HG03558 (cell line): Measurements from ENCODE around the gene COIL.
"Not testable (repeated sequence)": the region's sequence is repeated elsewhere in the genome, so short reads cannot be mapped to it uniquely, and the experiment has no call there.

Experiments used
- ATAC-seq: cut with Tn5 transposase; IDR thresholded peaks from one replicate; pipeline ENCODE4 v1.9.1; 2021; ENCODE audit warnings: moderate number of reproducible peaks; ENCODE audit not compliant: unreplicated experiment; ENCODE audit errors: extremely low read depth

The COIL gene

GRCh38 chr17:56978441-56979090, 17.7 kb upstream of the COIL start:
- ATAC-seq: no peak

- peak; percentile 33 for ATAC-seq
These were observed 17.0 kb upstream of the COIL start, which contains the start of gene SCPEP1 for GRCh38 chr17:56977673-56978395. TSS of gene SCPEP1 (plus strand) at chr17:56978131. CDS start at chr17:56978160, 29 bp downstream.

DNA sequence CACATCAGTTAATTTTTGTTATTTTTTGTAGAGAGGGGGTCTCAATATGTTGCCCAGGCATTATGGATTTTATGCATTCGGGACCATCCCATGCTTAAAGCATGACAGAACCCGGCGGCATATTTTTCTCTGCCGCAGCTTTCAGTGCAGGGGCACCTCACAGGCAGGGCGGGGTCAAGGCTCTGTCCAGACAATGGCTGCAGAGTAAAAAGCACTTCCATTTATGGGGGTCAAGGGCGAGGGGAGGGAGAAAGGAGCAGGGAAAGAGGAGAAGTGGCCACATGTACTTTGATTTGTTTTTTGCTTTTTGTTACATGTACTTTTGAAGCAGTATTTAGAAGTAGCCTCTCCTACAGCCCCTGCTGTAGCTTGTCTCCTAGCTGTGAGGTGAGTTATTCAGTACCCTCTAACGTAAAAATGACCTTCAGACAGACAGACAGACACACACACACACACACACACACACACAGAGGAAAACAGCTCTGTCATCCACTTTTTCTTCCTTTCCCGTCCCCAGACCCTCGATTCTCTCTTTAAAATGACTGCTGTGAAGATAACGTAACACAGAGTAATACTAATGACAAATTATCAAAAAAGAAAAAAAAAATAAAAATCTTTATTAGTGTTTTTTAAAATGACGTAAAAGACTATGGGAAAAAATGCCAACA, 16.2 kb upstream of the COIL start:
- no peak for ATAC-seq

- ATAC-seq: no peak
These were observed 14.8 kb upstream of the COIL start for GRCh38 chr17:56975656-56976055.

- ATAC-seq: no peak
These were observed 13.2 kb upstream of the COIL start for GRCh38 chr17:56974055-56974454.

- no peak for ATAC-seq
These were observed 12.7 kb upstream of the COIL start for GRCh38 chr17:56973520-56973919.

GRCh38 chr17:56972111-56972730, 11.4 kb upstream of the COIL start:
- ATAC-seq: no peak

DNA sequence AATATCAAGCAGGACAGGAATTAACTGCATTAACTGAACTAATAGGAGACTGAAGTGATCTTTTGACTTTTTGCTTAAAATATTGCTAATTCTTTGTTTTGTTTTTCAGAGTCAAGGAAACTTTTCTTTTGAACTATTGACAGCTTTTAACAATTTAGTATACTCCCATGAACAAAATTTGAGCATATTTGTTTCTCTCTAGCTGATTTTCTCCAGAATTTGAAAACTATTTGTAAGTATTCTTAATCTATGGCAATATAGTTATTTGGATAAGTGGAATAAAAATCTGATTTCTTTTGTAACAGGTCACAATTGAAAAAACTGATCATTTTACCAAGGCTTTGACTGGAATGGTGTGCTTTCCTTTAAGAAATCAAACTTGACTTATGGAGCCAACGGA, 10.1 kb upstream of the COIL start:
- ATAC-seq: no peak

DNA sequence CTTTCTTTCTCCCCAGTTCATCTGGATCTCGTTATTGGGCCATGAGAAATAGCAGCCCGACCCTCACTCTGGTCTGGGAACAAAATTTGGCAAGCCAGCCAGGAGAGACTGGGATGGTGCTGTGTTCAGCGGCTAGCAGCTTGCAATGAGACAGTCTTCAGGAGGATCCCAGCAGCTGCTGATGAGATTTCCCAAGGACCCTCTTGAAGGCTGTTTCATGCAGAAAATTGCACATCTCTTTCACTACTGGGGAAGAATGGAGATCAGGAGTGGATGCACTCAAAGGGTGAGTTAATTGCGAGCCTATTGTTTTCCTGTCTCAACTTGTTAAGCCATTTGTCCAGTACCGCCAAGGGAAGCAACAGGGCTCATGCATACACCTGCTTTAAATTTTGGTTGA, 5.5 kb upstream of the COIL start:
- no peak for ATAC-seq

DNA sequence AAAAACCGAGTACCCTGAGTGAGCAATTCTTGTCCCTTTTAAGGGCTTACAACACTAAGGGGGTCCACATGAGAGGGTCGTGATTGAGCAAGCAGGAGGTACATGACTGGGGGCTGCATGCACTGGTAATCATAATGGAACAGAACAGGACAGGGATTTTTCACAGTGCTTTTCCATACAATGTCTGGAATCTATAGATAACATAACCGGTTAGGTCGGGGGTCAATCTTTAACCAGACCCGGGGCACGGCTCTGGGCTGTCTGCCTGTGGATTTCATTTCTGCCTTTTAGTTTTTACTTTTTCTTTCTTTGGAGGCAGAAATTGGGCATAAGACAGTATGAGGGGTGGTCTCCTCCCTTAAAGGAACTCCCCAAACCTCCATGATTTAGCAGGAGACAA, 4.8 kb upstream of the COIL start:
- ATAC-seq: not testable (repeated sequence)

DNA sequence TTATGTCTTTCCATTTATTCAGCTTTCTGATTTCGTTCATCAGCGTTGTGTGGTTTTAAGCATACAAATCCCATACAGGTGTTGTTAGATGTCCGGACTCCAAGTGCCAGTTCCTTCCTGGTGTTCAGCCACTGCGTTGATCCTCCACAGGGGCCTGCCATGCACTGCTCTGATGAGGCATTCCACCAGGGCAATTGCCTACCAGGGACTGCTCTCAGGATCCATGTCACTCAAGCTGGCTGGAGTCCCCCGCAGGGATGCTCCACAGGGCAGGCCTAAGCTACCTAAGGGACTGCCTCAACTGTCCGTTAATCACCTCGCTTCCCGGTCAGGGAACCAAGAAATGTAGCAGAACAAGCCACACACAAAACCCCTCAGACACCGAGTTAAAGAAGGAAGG, 4.4 kb upstream of the COIL start:
- ATAC-seq: not testable (repeated sequence)

GRCh38 chr17:56956992-56957391, 3.9 kb downstream of the COIL start:
- no peak for ATAC-seq

DNA sequence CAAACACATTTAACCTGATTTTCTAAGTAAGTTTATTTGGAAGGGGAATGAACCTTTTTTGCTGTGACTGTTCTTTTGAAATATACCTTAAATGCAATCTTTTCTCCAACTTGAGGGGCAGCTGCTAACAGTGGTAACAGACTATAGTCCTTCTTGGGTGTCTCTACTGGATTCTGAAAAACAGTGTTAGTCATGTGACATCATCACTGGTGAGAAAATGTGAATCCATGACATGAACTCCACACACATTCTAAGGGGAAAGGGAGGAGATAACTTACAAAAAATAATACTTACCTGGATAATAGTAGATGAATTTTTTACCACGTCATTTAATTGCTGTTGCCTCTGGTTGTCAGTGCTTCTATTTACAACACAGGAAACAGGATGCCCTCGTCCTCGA, 11.3 kb downstream of the COIL start:
- ATAC-seq: no peak

DNA sequence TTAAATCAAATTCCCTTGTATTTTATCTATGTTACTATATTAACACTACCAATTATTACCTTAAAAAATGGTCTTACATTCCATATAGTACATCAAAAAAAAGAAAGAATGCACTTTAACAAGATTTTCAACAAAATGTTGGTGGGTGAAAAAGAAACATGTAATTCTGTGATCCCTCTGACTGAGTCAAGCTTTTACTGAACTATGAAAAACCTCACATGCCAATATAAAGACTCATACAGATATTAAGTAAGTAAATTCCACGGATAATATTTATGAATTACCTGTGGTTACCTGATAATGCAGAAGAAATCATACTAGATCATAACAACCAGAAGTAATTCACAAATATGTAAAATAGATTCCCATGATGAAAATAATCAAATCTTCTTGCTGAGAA, 12.4 kb downstream of the COIL start:
- ATAC-seq: no peak

DNA sequence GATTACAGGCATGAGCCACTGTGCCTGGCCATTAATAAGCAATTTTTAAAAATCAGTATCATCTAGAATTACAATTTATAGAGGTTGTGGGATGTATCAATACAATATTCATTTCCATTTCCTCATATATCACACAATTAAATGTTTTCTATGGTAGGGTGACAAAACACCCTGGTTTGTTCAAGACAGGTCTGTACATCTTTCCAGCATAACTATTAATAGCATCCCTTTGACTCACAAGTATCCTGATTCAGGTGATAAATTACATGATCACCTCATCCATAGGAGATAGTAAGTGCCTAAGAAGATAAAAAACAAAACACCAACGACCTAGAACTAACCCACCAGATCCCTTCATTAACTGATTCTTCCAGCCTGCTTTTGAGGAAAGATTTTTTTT, 13.1 kb downstream of the COIL start:
- ATAC-seq: no peak

GRCh38 chr17:56945938-56946505, 14.8 kb downstream of the COIL start:
- ATAC-seq: no peak

- no peak for ATAC-seq
These were observed 17.2 kb downstream of the COIL start for GRCh38 chr17:56943505-56944125.

GRCh38 chr17:56939869-56940484, 20.9 kb downstream of the COIL start:
- ATAC-seq: no peak

DNA sequence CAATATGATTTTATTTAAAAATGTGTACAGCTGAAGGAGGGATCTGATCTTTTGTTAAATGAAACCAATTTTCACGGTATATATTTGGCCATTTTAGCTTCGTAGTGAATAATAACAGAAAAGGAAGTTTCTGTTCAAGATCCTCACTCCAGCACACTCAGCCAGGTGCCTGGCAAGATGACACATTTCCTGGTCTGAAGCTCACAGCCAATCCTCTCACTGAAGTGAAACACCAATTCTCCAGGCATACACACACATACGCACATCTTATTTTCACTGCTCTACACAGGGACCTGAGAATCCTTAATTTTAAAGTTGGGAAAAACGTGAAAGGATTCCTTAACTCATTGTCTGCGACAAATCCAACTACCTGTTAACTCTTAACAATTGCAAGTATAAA, 22.6 kb downstream of the COIL start:
- not testable (repeated sequence) for ATAC-seq

- ATAC-seq: no peak
These were observed 23.2 kb downstream of the COIL start for GRCh38 chr17:56937687-56938086.
